Measurements from ENCODE around the gene CPXM1.

The CPXM1 gene

DNA sequence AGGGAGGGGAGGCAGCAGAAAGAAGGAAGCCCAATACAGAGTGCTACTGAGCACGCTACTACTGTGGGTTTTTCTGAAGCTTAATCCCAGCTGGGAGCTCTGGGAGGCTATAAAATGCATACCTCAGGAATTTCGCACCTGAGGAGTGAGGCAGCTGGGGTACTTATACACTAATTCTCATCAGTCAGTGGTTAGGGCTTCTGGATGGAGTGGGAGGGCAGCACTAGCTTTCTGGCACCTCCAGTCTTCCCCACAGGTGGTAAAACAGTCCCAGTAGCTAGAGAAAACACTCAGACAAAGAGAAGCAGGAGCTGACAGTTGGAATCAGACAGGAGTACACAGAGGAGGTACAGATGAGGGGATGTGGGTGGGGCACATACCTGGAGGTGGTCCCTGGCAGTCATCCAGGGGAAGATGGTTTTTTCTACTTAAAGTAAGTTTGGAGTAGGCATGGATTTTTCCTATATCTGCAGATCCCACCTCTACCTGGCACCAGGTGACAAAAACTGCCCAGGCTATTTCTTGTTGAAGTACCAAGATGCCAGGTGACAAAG, 37.8 kb downstream of the CPXM1 start:
- peak; percentile 70 for DNase-seq

- DNase-seq, result no peak
Measured at GRCh38 chr20:2761885-2762284, 38.5 kb downstream of the CPXM1 start.

DNA sequence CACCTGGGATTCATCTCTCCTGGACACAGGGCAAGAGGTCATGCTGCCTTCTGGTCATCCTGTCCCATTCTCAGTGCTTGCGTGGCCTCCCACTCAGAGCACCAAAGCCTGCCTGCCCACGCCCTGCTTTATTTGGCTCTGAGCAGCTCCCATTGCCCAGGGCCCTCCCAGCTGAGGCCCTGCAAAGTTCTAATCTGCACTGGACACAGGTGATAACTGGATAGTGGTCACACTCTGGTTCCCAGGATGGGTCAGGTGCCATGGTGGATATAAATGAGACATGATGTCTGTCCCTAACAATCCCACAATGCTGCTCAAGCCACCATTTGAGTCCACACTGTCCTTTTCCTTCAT, 39.5 kb downstream of the CPXM1 start:
- DNase-seq, result no peak

DNA sequence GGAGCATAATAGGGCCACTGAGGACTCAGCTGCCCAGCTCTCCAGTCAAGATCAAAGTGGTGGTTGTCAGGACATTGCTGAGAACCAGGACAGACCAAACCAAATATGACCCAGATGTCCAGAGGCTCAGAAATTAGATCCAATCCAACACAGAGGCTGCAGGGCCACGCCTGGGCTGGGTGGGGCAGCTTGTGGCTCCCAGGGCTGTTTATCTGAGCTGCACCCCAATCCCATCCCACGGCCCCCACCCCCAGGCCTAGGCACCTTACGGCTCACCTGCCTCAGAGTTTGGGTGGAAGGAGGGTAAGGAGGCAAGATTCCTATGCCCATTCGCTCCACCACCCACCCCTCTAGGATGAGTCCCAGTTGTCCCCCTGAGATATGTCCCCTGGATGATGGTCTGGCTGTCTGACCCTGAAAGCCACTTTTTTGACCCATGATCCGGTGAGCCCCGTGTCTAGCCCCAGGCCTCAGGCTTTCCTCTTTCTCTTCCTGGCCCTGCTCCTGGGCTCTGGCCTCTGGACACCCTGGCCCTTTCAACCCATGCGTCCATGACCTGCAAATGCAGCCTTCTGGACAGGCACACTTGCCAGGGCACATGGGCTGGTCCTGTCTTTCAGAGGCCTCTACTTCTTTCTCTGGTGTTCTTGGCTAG, 40.0 kb downstream of the CPXM1 start:
- no peak for DNase-seq

- DNase-seq, result no peak
Measured at GRCh38 chr20:2759603-2760296, 40.7 kb downstream of the CPXM1 start.

DNA sequence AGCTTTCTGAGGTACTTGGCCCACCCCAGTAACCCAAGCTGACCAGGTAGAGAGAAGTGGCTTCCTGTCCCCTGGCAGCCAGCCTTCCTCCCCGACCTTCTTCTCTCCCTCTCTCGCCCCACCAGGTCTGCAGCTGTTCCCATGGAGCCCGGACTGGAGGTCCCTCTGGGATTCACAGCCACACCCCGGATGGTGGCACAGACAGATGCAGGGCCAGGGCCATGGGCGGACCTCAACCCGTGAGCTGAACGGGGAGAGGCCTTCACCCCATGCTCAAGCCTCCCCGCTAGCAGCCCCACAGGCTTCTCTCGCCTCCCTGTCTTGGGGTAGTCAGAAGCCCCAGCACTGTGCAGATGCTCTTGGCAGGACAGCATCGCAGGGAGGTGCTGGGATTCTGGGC, 41.3 kb downstream of the CPXM1 start:
- no peak for DNase-seq

DNA sequence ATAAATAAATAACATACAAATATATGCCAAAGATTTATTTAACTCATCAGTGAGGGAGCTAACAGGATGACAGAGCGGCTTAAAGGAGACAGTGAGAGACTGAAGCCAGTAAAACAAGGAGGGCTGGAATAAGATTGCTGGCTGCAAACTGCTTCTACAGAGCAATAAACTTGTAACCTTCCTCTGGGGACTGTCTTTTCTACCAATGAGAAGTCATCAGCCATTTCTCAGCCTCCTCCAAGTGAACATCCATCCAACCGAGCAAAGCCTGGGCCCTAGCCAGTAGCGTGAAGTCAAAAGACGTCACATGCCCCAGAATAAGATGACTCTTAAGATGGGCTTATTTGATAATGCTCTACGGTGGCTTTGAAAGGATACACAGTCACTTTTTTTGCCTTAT, 42.5 kb downstream of the CPXM1 start:
- DNase-seq, result no peak

- no peak for DNase-seq
Measured at GRCh38 chr20:2757001-2757400, 43.4 kb downstream of the CPXM1 start.

DNA sequence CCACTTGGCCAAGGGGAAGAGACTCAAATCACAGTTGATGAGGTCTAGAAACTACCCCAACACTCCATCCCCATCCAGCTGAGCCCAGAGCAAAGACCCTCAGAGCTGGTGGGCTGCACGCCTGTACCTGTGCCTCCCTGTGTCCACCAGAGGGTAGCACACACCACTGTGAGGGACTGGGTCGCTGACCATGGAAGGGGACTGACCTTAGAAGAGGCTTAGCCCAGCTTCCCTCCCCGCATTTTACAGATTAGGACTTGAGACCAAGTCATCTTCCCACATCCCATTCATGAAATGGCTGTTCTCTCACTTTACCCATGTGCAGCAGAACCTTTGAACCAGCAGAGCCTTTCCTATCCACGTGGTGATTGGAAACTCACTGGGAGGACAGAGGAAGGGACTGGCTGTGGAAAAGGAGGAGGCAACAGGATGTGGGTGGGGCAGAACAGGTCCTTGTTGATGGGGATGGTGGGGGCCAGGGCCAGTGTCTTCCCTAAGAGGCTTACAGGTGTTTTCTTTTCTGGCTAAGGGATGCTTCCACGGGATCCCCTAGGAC, 44.3 kb downstream of the CPXM1 start:
- DNase-seq, result peak; percentile 13

DNA sequence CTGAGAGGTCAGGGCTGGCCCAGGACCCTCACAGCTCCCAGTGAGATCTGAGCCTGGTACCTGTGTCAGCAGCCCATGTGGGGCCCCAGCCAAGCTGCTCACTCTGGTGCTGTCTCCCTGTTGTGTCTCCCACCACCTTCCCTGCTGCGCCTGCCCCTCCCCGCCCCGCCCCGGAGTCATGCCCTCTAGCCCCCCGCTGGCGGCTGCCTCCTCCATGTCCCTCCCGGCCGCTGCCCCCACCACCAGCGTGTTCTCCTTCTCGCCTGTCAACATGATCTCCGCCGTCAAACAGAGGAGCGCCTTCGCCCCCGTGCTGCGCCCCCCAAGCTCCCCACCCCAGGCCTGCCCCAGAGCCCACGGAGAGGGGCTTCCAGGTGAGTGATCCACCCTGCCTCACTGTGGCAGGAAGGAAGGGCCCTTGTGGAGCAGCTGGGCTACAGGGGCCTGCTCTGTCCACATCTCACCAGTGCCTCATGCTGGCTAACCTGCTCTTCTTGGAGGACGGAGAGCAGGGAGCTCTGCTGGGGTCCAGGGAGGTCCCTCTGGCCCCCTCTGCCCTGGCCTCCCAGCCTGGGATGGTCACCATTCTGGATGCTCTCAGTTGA, 44.9 kb downstream of the CPXM1 start:
- no peak for DNase-seq

DNA sequence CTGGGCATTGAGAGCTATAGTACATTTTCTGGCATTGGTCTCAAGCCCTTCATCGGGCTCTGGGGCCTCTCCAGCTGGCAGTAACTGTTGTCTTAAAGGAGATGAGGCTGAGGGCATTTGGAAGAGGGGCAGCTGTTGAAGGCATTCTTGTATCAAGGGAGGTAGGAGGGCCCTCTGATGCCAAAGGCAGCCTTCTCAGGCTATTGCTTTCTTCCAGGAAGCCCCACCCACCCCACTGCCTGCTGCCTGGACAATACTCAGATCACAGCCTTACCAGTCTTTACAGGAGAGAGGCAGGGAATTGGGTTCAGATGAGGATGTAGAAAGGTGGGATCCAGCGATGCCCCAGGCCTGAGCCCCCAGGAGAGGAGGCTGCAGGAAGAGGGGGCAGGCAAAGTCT, 46.0 kb downstream of the CPXM1 start:
- no peak for DNase-seq

GRCh38 chr20:2753461-2754040, 46.9 kb downstream of the CPXM1 start:
- DNase-seq, result no peak

- DNase-seq, result peak; percentile 74
Measured at GRCh38 chr20:2752567-2753460, 47.6 kb downstream of the CPXM1 start.

DNA sequence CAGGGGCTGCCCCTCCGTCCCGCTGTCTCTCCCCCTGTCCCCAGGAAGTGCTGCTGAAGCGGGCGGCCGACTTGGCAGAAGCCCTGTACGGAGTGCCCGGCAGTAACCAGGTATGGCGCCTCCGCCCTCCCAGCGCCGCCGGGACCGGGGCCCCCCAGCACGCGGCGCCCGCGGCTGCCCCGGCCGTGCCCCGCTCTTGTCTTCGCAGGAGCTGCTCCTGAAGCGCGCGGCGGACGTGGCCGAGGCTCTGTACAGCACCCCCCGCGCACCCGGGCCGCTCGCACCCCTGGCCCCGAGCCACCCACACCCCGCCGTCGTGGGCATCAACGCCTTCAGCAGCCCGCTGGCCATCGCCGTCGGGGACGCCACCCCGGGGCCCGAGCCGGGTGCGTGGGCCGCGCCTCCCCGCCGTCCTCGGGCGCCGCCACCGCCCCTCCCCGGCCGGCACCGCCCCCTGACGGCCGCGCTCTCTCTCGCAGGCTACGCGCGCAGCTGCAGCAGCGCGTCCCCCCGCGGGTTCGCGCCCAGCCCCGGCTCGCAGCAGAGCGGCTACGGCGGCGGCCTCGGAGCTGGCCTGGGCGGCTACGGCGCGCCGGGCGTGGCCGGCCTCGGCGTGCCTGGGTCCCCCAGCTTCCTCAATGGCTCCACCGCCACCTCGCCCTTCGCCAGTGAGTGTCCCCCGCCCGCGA, 48.4 kb downstream of the CPXM1 start:
- peak; percentile 55 for DNase-seq

DNA sequence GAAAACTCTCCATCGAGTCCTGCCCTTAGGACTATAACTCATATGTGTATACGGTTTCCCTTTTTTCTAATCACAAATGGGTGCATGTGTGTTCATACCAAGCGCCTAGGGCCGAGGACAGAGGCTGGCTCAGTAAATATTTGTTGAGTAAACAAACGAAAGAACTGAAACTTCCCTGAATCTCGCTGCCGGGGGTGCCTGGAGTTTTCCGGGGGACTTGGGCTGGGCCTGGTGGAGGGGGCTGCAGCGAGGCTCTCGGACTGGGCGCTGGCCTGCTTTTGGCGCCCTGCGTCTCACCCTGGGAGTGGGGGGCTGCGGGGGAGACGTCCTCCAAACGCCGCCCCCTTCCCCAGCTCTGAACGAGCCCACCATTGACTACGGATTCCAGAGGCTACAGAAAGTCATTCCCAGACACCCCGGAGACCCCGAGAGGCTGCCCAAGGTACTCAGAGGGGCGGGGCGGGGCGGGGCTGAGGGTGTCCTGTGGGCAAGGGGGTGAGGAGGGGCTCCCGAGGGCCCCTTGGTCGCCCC, 49.0 kb downstream of the CPXM1 start:
- DNase-seq, result peak; percentile 66

DNA sequence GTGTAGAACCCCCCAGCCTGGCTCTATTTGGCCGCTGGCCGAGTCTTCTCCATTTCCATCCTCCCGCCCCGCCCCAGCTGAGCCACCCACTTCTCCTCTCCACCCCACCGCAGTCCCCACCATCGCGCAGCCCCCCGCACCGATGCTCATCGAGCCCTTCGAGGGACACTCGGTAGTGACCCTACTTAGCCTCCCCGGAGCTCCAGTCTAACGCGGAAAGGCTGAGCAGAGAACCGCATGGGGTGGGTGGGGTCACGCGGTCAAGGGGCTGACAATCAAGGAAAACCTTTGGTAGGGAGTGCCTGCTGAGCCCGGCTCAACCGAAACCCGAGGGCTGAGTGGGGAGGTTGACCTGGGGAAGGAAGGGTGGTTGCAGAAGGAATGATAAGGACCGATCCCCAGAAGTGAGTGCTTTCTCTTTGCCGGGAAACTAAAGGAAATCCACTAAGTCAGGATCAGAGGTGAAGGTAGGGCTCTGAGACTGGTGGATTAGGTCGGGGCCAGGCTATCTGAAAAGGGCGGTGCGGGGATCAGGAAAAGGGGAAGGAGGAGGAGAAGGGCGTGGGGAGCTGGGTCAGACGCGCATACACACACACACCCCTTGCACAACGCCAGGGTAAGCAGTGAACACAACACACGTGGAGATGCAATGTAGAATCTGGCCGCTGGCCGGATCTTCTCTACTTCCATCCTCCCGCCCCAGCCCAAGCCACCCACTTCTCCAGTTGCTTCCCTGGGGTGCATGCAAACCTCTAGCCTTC, 49.8 kb downstream of the CPXM1 start:
- DNase-seq, result peak; percentile 66

GRCh38 chr20:2749951-2750490, 50.4 kb downstream of the CPXM1 start:
- no peak for DNase-seq

GRCh38 chr20:2749343-2749950, 51.0 kb downstream of the CPXM1 start:
- DNase-seq, result no peak

DNA sequence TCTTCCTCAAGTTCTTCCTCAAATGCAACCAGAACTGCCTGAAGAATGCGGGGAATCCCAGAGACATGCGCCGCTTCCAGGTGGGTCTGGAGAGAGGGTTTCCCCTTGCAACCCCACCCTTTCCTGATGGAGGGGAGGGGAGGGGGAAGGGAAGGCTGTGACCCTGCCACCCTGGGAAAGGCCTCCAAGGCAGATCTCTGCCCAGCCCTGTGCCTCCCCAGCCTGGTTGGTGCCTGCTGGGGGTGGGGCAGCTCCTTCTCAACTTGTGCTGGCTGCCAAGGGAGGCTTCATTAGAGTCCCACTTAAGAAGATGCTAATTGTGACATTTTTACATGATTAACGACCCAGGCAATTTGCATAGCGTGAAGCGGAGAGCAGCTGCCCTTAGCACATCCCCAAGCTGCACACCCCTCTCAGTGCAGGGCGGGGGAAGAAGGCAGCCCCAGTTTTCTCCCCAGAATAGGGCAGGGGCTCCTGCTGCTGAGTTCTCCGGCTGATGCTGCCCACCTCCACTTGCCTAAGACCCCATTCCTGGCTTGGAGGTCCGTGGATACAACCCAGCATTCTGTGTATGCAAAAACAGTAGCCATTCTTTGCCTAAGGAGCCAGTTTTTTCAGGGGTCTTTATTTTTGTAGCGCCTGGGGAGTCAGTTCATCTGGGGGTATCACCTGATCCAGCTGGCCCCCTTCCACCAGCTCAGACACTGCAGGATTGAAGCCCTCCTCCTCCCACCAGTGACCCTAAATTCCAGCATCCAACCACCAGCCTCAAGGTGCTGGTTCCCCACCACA, 51.7 kb downstream of the CPXM1 start:
- no peak for DNase-seq
